ENCODE results near the gene SNUPN. TPM values are rescaled to one million over a fixed set of nuclear protein-coding genes. Genes with fewer than 3 reads are reported as not detected.
"Not testable (repeated sequence)": the region's sequence is repeated elsewhere in the genome, so short reads cannot be mapped to it uniquely, and the experiment has no call there.

The SNUPN gene
- polyA plus RNA-seq, 1 donor (not counting 4 experiments of a cell fraction or from before 2014, with no cell fraction given) = 24.9 TPM

DNA sequence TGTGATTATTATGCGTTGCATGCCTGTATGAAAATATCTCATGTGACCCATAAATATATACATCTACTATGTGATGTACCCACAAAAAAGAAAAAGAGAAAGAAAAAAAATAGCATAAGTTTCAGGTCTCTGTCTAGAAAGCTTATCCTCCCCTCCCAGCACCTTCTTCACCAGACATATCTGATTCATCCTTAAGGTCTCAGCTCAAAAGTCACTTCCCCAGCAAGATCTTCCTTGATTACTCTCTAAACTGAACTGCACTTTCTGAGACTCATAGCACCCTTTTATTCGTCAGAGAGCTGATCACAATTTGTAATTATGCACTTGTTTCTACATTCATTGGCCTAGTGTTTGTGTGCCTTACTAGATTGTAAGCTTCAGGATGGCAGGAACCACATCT, 35.3 kb downstream of the SNUPN start:
- H4K20me1 ChIP-seq (ENCODE audit: control insufficient read depth, extremely low read depth, insufficient read depth, low read length) = no peaks in the 10 kb centered on the region
- no peaks in the 10 kb centered on the region for H3K79me2 ChIP-seq (ENCODE audit: control insufficient read depth, insufficient read depth, low read length)
- no peaks in the 10 kb centered on the region for H3K4me1 ChIP-seq (ENCODE audit: control insufficient read depth, extremely low read depth, insufficient read depth, low read length)
- peaks cover 2 to 7% of the 10 kb centered on the region in 2 experiments for H3K36me3 ChIP-seq (ENCODE audit: control insufficient read depth in 2 of 2, extremely low read depth in 1 of 2, insufficient read depth in 2 of 2, low read length in 2 of 2)
- TF ChIP-seq, protein P1, sequence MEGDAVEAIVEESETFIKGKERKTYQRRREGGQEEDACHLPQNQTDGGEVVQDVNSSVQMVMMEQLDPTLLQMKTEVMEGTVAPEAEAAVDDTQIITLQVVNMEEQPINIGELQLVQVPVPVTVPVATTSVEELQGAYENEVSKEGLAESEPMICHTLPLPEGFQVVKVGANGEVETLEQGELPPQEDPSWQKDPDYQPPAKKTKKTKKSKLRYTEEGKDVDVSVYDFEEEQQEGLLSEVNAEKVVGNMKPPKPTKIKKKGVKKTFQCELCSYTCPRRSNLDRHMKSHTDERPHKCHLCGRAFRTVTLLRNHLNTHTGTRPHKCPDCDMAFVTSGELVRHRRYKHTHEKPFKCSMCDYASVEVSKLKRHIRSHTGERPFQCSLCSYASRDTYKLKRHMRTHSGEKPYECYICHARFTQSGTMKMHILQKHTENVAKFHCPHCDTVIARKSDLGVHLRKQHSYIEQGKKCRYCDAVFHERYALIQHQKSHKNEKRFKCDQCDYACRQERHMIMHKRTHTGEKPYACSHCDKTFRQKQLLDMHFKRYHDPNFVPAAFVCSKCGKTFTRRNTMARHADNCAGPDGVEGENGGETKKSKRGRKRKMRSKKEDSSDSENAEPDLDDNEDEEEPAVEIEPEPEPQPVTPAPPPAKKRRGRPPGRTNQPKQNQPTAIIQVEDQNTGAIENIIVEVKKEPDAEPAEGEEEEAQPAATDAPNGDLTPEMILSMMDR (optimal IDR thresholded peaks at IDR 0.05 in 1 of 3, IDR thresholded peaks at IDR 0.05 in 1 of 3, conservative IDR thresholded peaks at IDR 0.05 in 1 of 3; ENCODE audit: extremely low read depth in 1 of 3, insufficient read depth in 2 of 3, low read length in 3 of 3) = no peak
- TF ChIP-seq EZH2 (IDR thresholded peaks at IDR 0.05; ENCODE audit: low read length) = no peak
- no peak overlapping the region for H2AFZ ChIP-seq (ENCODE audit: control insufficient read depth, low read length)
- H3K9me1 ChIP-seq (ENCODE audit: control insufficient read depth, extremely low read depth, insufficient read depth, low read length) = no peaks in the 10 kb centered on the region
- DNase-seq (ENCODE audit: low read depth, low spot score) (no peak), FAIRE-seq (no peak)
- no peaks in the 10 kb centered on the region for H3K27me3 ChIP-seq (ENCODE audit: control insufficient read depth, extremely low read depth, insufficient read depth, low read length)
- no peaks in the 10 kb centered on the region for H3K9me3 ChIP-seq (ENCODE audit: control insufficient read depth, low read depth, low read length)
- H3K4me3 ChIP-seq (ENCODE audit: control insufficient read depth in 2 of 3, extremely low read depth in 1 of 3, insufficient read depth in 2 of 3, low read depth in 1 of 3, low read length in 3 of 3) = no peak overlapping the region
- dilution Hi-C loops (cut with MboI; ENCODE audit: extremely low pct_ligation_motif_present, low sequenced_read_pairs) = no loop called here
- no peak overlapping the region for H3K4me2 ChIP-seq (ENCODE audit: control insufficient read depth, extremely low read depth, insufficient read depth, low read depth, low read length)
- H3K27ac ChIP-seq (ENCODE audit: control insufficient read depth, insufficient read depth, low read length) = no peak overlapping the region
- H3K9ac ChIP-seq (ENCODE audit: control insufficient read depth, extremely low read depth, insufficient read depth, low read length) = no peak overlapping the region

DNA sequence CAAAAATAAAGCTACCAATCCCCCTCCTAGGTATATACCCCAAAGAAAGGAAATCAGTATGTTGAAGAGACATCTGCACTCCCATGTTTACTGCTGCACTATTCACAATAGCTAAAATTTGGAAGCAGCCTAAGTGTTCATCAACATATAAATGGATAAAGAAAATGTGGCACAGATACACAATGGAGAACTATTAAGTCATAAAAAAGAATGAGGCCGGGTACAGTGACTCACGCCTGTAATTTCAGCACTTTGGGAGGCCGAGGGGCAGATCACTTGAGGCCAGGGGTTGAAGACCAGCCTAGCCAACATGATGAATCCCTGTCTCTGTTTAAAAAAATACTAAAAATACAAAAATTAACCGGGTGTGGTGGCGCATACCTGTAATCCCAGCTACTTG, 36.5 kb downstream of the SNUPN start:
- no peaks in the 10 kb centered on the region for H3K9me3 ChIP-seq (ENCODE audit: control insufficient read depth, low read depth, low read length)
- H3K79me2 ChIP-seq (ENCODE audit: control insufficient read depth, insufficient read depth, low read length) = no peaks in the 10 kb centered on the region
- TF ChIP-seq, protein P1 (optimal IDR thresholded peaks at IDR 0.05 in 1 of 3, IDR thresholded peaks at IDR 0.05 in 1 of 3, conservative IDR thresholded peaks at IDR 0.05 in 1 of 3; ENCODE audit: extremely low read depth in 1 of 3, insufficient read depth in 2 of 3, low read length in 3 of 3) = no peak
- no peak for TF ChIP-seq EZH2 (IDR thresholded peaks at IDR 0.05; ENCODE audit: low read length)
- DNase-seq (ENCODE audit: low read depth, low spot score) (no peak), FAIRE-seq (no peak)
- no peaks in the 10 kb centered on the region for H3K27me3 ChIP-seq (ENCODE audit: control insufficient read depth, extremely low read depth, insufficient read depth, low read length)
- H3K27ac ChIP-seq (ENCODE audit: control insufficient read depth, insufficient read depth, low read length) = no peak overlapping the region
- no peak overlapping the region for H3K4me3 ChIP-seq (ENCODE audit: control insufficient read depth in 2 of 3, extremely low read depth in 1 of 3, insufficient read depth in 2 of 3, low read depth in 1 of 3, low read length in 3 of 3)
- no peak overlapping the region for H3K9ac ChIP-seq (ENCODE audit: control insufficient read depth, extremely low read depth, insufficient read depth, low read length)
- no peaks in the 10 kb centered on the region for H4K20me1 ChIP-seq (ENCODE audit: control insufficient read depth, extremely low read depth, insufficient read depth, low read length)
- no peak overlapping the region for H2AFZ ChIP-seq (ENCODE audit: control insufficient read depth, low read length)
- no peaks in the 10 kb centered on the region for H3K4me1 ChIP-seq (ENCODE audit: control insufficient read depth, extremely low read depth, insufficient read depth, low read length)
- H3K4me2 ChIP-seq (ENCODE audit: control insufficient read depth, extremely low read depth, insufficient read depth, low read depth, low read length) = no peak overlapping the region
- peaks cover 0 to 7% of the 10 kb centered on the region in 2 experiments for H3K36me3 ChIP-seq (ENCODE audit: control insufficient read depth in 2 of 2, extremely low read depth in 1 of 2, insufficient read depth in 2 of 2, low read length in 2 of 2)
- dilution Hi-C loops (cut with MboI; ENCODE audit: extremely low pct_ligation_motif_present, low sequenced_read_pairs) = no loop called here
- no peaks in the 10 kb centered on the region for H3K9me1 ChIP-seq (ENCODE audit: control insufficient read depth, extremely low read depth, insufficient read depth, low read length)

DNA sequence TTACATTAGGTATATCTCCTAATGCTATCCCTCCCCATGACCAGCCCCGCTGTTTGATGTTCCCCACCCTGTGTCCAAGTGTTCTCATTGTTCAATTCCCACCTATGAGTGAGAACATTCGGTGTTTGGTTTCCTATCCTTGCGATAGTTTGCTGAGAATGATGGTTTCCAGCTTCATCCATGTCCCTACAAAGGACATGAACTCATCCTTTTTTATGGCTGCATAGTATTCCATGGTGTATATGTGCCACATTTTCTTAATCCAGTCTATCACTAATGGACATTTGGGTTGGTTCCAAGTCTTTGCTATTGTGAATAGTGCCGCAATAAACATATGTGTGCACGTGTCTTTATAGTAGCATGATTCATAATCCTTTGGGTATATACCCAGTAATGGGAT, 39.1 kb downstream of the SNUPN start:
- H2AFZ ChIP-seq (ENCODE audit: control insufficient read depth, low read length); H3K4me2 ChIP-seq (ENCODE audit: control insufficient read depth, extremely low read depth, insufficient read depth, low read depth, low read length); DNase-seq (ENCODE audit: low read depth, low spot score); H3K9me3 ChIP-seq (ENCODE audit: control insufficient read depth, low read depth, low read length); H3K79me2 ChIP-seq (ENCODE audit: control insufficient read depth, insufficient read depth, low read length); H3K4me1 ChIP-seq (ENCODE audit: control insufficient read depth, extremely low read depth, insufficient read depth, low read length); FAIRE-seq; H3K27me3 ChIP-seq (ENCODE audit: control insufficient read depth, extremely low read depth, insufficient read depth, low read length); H3K36me3 ChIP-seq (ENCODE audit: control insufficient read depth in 2 of 2, extremely low read depth in 1 of 2, insufficient read depth in 2 of 2, low read length in 2 of 2); H3K27ac ChIP-seq (ENCODE audit: control insufficient read depth, insufficient read depth, low read length); H4K20me1 ChIP-seq (ENCODE audit: control insufficient read depth, extremely low read depth, insufficient read depth, low read length); H3K9me1 ChIP-seq (ENCODE audit: control insufficient read depth, extremely low read depth, insufficient read depth, low read length); dilution Hi-C loops (cut with MboI; ENCODE audit: extremely low pct_ligation_motif_present, low sequenced_read_pairs); H3K9ac ChIP-seq (ENCODE audit: control insufficient read depth, extremely low read depth, insufficient read depth, low read length); H3K4me3 ChIP-seq (ENCODE audit: control insufficient read depth in 2 of 3, extremely low read depth in 1 of 3, insufficient read depth in 2 of 3, low read depth in 1 of 3, low read length in 3 of 3): not testable (repeated sequence)
